GM19324 (cell line): ENCODE measurements around the gene PTPRD.
"Not testable (repeated sequence)": the region's sequence is repeated elsewhere in the genome, so short reads cannot be mapped to it uniquely, and the experiment has no call there.

Experiments
- ATAC-seq: cut with Tn5 transposase; IDR thresholded peaks from one replicate; pipeline ENCODE4 v1.9.1; 2021; ENCODE audit warnings: mild to moderate bottlenecking, moderate library complexity; ENCODE audit not compliant: unreplicated experiment, low FRiP score

PTPRD gene

DNA sequence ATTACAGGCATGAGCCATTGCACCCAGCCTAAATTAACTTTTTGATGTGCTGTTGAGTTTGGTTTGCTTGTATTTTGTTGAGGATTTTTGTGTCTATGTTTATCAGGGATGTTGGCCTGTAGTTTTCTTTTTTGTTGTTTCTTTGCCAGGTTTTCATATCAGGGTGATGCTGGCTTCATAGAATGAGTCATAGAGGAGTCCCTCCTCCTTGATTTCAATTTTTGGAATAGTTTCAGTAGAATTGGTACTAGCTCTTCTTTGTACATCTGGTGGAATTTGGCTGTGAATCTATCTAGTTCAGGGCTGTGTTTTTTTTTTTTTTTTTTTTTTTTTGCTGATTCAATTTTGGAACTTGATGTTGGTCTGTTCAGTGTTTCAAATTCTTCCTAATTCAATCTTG lies 1648.9 kb downstream of the PTPRD start:
- no peak for ATAC-seq

DNA sequence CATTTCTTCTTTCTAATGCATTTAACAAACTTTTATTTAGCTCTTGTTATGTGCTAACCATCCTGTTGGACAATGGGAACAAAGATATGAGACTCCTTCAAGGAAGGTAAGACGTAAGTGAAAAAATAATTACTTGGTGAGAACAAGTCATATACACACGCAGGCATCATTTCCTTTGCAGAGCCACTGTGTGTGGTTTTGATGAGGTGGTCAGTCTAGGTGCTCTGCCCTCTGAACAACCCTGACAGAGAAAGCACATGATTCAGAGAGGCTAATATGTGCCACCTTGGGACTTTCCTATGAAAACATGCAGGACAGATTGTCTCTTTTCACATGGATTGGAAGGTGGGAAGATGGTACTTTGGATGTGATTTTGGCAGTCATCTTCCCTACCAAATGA lies 1650.7 kb downstream of the PTPRD start:
- no peak for ATAC-seq

DNA sequence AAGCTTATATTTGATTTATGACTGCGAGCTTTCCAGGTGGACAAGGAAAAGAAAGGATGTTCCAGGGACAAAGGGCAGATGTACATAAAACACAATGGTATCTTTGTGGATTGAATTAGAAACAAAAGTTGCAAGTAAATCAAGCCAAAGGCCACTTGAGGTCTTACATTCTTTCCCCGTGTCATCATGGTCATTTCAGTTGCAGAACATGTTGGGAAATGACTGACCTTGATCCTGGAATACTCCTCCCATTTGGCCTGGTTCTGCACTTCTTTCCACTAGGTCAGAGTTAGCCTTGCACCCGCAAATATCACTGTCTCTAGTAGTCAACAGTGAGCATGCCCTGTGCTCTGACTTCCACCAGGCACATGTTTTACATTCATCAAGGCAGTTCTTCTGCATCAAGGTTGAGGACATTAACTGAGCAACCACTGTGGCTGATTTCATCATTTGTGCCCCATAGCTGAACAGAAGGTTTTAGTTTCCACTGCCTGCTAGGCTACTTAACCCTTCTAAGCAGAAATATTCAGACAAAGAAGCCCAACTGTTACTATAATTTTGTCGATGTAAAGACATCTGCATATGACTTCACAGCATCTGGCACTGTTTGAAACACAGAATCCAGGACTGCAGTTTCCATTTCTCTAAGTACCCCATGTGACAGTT lies 1651.5 kb downstream of the PTPRD start:
- no peak for ATAC-seq

DNA sequence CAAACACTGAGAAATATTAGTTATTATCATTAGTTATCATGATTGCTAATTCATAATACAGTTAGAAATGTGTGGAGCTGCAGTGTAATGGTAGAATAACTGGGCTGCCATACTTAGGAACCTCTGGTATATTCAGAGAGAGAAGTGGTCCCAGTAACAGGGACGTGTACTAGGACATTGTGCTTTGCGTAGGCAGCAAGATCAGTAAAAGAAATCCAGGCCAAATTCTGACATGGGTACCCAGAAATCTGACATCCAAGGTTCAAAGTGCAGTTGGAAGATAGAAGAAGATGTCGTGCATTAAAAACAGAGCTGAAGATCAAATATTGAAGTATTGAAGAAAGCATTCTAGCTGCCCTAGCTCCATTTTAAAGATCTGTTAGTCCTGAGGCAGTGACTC lies 1652.5 kb downstream of the PTPRD start:
- ATAC-seq = no peak

DNA sequence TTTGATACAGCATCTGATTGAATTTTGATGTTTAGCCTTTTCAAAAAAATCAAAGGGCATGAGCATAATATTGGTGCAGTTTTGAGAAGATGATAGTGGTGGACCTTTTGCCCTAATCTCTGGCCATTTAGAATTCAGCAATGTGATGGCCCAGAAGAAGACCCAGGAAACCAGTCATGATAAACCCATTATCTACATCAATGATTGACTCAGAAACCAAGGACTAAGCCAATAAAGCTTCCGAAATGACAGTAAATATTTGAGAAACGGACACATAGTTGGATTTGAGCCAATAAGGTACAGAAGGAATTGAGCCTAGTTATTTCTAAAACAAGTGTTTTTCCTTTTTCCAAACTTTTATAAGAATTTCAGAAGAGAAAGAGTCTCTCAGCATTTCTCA lies 1654.4 kb downstream of the PTPRD start:
- ATAC-seq = no peak

DNA sequence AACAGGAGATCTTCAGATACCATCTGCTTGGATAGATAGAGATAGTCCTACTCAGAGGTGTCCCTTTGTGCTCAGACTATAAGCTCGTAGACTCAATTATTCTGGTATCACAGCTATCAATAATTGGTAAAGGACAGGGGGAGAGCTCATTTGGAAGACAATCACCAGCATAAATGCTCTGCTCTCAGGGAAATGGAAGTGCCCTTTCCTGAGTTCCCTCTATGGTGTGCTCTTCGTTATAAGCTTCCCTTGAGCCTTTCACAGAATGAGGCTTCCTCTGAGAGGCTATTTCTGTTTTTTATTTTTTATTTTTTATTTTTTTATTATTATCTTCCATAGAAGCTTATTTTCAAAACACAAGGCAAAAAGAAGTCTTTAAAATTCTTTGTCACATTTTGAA lies 1657.5 kb downstream of the PTPRD start:
- ATAC-seq = no peak

DNA sequence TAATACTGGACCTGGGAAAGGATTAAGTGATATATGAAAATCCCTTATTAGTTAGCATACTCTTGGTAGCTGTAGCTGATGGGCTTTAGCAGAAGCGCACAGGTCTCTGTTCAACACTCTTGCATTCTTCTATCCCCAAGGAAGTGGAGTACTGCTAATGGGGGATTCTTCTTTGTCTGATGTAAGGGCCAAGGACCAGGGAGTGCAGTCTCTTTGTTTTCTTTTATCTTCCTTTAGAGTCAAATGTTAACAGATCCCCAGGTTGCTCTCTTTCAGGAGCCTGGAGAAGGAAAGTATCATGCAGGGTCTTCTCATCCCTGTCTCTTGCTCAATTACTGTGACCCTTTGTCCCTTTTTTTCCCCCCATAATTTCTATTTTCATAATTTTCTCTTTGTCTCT lies 1666.3 kb downstream of the PTPRD start:
- no peak for ATAC-seq

DNA sequence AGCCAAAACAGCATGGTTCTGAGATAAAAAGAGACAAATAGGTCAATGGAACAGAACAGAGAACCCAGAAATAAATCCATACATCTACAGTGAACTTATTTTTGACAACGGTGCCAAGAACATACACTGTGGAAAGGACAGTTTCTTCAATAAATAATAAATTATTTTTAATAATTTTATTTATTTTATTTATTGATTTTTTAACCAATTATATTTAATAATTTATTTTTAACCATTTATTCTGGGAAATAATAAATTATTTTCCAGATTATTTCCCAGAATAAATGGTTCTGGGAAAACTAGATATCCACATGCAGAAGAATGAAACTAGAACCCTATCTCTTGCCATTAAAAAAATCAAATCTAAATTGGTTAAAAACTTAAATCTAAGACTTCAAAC lies 1669.4 kb downstream of the PTPRD start:
- ATAC-seq = no peak

DNA sequence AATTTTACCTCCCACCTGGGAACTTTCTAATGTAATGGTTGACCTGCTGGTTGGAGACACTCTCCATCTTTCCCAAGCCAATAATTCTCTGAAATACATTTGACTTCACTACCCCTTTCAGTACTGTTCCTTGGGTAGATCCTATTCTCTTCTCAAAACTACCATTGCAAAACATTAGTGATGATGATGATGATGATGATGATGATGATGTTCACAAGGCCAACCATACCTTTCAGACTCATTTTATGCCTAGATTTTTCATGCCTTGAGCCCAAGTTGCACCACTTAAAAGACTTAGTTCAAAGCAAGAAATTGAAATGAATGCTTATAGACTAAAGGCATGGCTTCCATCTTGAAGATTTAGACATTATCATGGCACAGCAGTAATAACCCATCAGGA lies 1672.2 kb downstream of the PTPRD start:
- no peak for ATAC-seq

DNA sequence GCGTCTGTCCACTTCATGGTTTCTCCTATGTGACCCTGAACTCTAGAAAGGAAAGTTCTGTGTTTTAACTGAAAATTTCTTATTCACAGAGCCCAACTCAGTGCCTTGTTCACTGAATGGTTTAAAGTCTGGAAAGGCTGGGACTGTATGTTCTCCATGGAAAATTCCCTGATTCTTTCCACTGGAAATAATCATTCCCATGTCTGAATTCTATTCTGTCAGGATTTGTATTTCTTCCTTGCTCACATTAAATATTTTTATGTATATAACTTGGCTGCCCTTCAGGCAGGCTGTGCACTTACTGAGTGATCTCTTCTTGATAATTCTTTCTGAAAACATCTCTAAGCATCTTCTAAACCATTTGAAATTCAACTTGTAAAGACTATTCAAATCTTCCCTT lies 1686.3 kb downstream of the PTPRD start:
- no peak for ATAC-seq

DNA sequence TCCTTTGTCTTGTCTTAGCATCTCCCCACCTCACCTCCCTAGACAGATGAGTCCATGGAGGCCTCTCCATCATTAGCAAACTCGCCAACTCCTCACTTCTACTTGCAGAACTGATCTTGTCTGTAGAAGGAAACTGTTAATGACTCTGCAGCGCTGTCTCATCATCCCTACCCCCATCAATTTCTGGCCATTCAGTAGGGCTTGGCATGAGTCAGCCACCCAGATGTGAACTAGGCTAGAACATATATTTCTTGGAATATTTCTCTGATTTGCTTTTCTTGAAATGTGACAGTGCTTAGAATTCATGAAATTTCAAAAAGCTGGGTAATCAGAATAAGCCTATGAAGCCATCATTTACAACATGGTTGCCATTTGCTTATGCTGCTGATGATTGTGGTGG lies 1688.2 kb downstream of the PTPRD start:
- no peak for ATAC-seq

DNA sequence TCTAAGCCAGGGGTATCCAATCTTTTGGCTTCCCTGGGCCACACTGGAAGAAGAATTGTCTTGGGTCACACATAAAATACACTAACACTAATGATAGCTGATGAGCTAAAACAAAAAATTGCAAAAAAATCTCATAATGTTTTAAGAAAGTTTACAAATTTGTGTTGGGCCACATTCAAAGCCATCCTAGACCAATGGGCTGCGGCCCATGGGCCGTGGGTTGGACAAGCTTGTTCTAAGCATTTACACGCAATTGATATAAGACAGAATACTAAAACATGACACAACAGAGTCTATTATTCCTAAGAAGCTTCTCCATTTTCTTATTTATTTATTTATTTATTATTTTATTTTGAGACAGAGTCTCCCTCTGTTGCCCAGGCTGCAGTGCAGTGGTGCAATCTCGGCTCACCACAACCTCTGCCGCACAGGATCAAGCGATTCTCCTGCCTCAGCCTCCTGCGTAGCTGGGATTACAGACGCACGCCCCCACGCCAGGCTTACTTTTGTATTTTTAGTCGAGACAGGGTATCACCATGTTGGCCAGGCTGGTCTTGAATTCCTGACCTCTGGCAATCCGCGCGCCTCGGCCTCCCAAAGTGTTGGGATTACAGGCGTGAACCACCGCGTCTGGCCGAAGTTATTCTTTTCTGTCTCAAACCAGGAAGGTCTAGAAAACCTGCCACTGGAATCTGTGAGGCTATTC lies 1692.2 kb downstream of the PTPRD start:
- not testable (repeated sequence) for ATAC-seq

DNA sequence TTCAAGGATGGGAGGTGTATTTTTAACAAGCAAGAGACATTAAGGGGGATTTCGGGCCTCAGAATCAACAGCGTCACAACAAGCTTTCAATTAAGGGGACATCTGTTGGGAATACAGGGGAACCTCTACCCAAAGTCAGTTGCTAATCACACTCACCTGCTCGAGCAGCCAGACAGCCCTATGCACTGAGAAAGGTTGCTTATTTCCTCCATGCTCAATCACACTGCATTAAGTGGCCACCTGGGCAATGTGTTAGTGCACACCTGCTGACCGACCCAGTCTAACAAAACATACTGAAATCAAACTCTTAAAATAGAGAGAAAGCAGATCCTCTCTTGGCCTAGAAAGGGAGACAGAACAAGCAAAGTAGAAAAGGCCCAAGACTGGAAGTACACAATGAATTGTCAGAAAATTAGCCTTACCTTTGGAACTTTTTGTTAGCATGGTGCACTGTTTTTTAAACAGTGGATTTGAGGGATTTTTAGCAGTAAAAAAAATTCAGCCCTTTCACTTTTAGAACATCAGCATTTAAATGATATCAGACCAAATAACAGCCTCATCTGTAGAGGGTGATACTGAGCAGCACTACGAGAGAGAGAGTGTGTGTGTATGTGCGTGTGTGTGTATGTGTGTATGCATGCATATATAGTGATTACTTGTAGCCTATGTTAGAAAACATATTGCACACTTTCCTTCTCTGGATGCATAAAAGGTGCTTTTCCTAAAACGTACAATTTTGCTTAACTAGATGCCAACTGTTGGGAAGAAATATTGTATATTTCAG lies 1694.7 kb downstream of the PTPRD start:
- ATAC-seq = no peak

DNA sequence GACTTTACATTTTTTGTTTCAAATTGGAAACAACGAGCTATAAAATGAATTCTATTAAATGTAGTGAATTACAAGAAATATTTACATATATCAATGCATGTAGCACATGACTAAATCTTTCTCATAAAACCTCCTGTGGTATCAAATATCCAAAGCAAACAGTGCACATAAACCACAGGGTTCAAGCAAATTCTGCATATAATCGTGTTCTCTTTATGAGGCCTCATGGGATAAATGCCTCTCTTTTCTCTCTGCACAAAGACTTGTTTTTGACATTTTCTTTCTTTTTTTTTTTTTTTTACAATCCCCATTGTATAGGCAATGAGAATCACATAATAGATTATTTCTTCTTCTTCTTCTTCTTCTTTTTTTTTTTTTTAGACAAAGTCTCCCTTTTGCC lies 1696.0 kb downstream of the PTPRD start:
- ATAC-seq = no peak

DNA sequence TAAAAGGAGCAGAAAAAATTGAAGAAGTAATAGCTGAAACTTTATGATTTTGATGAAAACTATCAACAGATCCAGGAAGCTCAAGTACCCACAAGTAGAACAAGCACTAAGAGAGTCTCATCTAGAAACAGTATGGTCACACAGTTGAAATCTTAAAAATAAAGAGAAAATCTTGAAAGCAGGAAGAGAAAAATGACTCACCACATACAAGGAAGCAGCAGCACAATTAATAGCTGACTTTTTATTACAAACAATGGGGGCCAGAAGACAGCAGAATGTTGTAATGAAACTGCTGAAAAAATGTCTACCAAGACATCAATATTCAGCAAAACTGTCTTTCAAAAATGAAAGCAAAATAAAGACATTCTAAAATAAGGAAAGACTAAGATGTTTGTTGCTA lies 1704.9 kb downstream of the PTPRD start:
- ATAC-seq = no peak

DNA sequence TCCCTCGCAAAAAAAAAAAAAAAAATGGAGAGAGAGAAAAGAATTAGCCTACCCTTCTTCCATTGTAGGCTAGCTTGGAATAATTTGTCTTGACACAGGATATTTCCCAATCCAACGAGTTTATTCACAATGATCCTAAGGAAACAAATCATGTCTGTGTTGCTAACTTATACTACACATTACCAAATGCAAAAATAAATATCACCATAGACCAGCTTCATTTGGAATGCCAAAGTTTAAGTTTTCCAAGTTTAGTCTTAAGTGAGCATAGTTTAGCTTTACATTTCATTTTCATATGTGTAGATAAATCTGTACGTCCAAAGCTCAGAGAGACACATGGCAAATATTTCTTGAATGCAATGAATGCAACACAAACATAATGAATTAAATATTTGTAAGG lies 1707.1 kb downstream of the PTPRD start:
- no peak for ATAC-seq

DNA sequence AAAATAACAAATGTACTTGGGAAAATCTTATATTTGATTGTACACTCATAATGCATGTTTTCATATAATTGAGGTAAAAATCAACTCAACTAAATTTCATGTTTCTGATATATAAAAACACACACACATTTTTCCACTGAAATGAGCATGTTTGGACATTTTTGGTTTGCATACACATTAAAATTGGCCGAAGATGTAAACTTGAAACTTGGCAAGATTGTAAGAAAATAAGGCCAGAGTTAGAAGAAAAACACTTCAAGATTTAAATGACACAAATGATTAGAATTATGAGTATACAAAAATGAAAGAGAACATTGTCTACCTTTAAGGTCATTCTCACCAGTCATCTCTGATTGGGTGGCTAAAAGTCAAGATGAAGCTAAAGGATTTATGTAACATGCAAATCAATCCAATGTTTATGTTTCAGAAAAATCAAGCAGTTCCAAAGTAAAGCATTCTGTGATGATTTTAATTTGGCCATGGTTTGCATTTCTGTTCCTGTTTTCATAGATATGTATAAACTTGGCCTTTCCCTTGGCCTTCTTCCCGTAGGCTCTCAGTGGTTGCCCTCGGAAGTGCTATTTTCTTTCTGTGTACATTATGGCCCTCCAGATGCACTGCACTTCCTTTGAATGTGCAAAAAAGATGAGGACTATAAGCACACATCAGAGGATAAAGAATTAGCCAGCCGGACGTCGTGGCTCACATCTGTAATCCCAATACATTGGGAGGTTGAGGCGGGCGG lies 1707.9 kb downstream of the PTPRD start:
- ATAC-seq = no peak

DNA sequence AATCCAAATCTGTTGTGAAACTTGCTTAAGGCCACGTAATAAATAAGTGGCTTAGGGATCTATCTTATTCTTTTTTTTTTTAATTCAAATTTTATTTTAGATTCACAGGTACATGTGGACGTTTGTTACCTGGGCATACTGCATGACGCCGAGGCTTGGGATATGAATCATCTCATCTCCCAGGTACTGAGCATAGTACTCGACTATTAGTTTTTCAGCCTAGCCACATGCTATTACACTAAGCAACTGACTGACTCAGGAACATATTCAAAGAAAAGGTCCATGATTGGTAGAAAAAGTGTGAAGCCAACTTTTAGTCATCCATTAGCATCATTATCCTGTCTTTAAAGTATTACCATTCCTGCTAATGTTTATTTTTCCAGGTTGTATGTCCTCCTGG lies 1709.7 kb downstream of the PTPRD start:
- no peak for ATAC-seq

DNA sequence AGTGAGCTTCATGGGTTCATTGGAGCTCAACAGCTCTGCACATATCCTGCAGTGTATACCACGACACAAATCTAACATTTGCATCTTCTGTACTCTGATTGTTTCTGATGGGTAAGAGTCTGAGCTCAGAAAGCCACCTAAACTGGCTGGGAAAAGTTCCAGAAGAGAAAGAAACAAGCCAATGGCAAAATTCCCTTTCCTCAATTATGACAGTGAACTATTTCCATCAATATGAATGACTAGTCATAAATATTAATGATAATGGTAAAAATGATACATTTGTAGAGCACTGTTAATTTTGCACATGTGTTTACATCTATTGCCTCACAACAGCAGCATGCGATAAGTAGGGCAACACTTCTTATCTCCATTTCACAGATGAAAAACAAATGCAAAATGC lies 1711.7 kb downstream of the PTPRD start:
- ATAC-seq = no peak

DNA sequence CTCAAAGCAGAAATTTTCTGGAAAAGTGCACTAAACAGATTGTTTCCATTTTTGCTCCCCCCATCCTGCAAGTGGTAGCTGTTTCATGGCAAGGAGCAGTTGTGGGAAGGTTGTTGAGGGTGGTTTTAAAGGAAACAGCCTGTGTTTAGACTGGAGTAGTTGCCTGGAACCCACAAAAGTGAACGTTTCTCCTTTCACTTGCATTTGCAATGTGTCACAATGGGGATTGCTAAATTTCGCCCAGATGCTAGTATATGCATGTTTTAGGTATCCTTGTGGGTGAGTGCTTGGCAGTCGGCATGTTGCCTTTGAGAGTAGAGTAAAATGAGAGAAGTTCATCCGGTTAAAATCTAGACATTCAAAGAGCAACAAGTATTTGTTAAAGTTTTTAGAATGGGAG lies 1713.3 kb downstream of the PTPRD start:
- ATAC-seq = no peak

DNA sequence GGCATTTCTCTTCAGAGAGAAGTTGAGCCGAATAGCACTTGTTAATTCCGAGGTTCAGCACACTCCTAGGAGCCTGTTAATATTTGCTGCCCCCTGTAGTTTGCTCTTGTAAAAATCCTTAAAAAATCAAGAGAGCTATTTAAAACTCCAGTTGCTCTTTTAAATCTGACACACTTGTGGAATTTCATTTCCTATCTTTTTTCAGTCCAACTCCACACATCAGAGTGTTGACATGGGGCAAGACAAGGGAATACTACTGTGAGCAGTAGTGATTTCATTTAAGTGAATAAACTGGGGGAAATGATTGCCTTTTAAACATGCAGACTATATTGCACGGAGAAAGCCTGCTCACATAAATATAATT lies 1717.0 kb downstream of the PTPRD start:
- no peak for ATAC-seq
